ENCODE measurements around the gene HOXC13. TPM values are rescaled to one million over a fixed set of nuclear protein-coding genes. Genes with fewer than 3 reads are reported as not detected.

Gene HOXC13
- total and polyA plus RNA-seq, 2 donors (not counting 1 experiment from before 2014, with no cell fraction given) = not detected

DNA sequence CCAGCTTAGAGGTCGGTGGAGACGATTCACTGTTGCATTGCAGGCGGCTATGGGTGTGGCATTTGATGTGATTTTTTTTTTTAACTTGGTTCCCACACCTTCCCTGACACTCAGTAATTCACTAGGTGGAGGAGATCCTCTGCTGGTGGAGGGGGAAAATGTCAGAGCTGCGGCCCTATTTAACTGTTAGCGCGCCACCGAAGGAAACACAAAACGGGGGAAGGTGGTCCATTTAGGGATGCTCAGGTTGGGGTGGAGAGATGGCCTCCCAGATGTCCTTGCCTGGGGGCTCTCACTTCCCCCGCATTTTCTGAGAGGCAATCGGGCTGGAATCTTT lies 11.8 kb downstream of the HOXC13 start:
- Histone ChIP-seq H3K9ac (ENCODE audit: insufficient read depth, low read length) (no peak overlapping the region), H3K27ac (ENCODE audit: insufficient read depth, low read length) (no peak overlapping the region), H3K4me2 (ENCODE audit: extremely low read depth, insufficient read depth, low read length) (no peak overlapping the region), H3K36me3 (ENCODE audit: control insufficient read depth, insufficient read depth, low read length) (no peaks in the 10 kb centered on the region), H3K27me3 (ENCODE audit: control insufficient read depth, insufficient read depth, low read length) (peaks cover 91% of the 10 kb centered on the region), H4K20me1 (ENCODE audit: control insufficient read depth, extremely low read depth, insufficient read depth, low read length) (peaks cover 2% of the 10 kb centered on the region), H2AFZ (ENCODE audit: low read length) (no peak overlapping the region), H3K4me1 (ENCODE audit: control insufficient read depth, extremely low read depth, insufficient read depth, low read length) (no peaks in the 10 kb centered on the region), H3K9me3 (ENCODE audit: control insufficient read depth, insufficient read depth, low read depth, low read length) (no peaks in the 10 kb centered on the region), H3K4me3 (replicated peaks in 1 of 4; ENCODE audit: control extremely low read depth in 1 of 4, insufficient read depth in 1 of 4, low read depth in 3 of 4, low read length in 4 of 4) (no peak overlapping the region), H3K79me2 (ENCODE audit: control insufficient read depth, insufficient read depth, low read length) (no peaks in the 10 kb centered on the region)
- TF ChIP-seq EZH2 (IDR thresholded peaks at IDR 0.05; ENCODE audit: low read length, missing control alignments) = no peak
- TF ChIP-seq, protein P1, sequence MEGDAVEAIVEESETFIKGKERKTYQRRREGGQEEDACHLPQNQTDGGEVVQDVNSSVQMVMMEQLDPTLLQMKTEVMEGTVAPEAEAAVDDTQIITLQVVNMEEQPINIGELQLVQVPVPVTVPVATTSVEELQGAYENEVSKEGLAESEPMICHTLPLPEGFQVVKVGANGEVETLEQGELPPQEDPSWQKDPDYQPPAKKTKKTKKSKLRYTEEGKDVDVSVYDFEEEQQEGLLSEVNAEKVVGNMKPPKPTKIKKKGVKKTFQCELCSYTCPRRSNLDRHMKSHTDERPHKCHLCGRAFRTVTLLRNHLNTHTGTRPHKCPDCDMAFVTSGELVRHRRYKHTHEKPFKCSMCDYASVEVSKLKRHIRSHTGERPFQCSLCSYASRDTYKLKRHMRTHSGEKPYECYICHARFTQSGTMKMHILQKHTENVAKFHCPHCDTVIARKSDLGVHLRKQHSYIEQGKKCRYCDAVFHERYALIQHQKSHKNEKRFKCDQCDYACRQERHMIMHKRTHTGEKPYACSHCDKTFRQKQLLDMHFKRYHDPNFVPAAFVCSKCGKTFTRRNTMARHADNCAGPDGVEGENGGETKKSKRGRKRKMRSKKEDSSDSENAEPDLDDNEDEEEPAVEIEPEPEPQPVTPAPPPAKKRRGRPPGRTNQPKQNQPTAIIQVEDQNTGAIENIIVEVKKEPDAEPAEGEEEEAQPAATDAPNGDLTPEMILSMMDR (conservative IDR thresholded peaks at IDR 0.05 in 1 of 2, IDR thresholded peaks at IDR 0.05 in 1 of 2; ENCODE audit: low read depth in 1 of 2, low read length in 2 of 2) = no peak
- DNase-seq (ENCODE audit: low read depth in 2 of 2) = no peak

DNA sequence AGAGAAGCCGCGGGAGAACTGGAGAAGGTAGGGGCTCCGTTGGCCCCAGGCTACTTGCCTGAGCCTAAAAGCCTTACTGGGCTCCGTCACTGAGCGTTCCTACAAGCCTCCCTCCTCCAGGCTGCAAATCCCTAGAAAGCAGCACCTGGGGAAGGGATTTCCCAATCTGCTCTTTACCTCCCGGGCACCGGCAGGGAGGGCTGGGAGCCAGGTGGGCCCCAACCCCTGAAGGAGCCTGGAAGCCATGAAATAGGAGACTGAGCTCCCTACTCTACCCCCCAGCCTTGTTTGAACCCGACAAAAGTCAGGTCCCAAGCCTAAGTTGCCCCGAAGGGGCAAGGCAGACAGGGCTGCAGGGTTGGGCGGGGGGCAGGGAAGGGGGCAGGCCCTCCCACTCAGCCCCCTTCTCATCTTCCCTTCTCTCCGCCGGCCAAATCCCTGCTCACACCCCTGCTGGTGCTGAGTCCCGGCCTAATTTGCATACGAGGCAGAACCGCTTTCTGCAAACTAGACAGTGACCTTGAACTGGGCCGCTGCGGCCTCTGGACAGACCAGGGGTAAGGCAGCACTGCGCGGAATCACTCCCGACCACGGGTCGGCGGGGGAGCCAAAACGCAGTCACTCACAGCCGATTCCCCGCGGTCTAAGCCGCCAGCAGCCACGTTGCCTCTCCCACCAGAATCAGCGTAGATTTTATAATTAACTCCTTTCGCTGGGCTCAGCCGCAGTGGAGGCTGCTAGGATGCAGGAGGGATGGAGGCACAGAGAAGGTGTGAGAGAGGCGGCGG lies 12.4 kb downstream of the HOXC13 start:
- Histone ChIP-seq H3K36me3 (ENCODE audit: control insufficient read depth, insufficient read depth, low read length) (no peaks in the 10 kb centered on the region), H3K79me2 (ENCODE audit: control insufficient read depth, insufficient read depth, low read length) (no peaks in the 10 kb centered on the region), H2AFZ (ENCODE audit: low read length) (no peak overlapping the region), H3K27ac (ENCODE audit: insufficient read depth, low read length) (no peak overlapping the region), H3K9ac (ENCODE audit: insufficient read depth, low read length) (no peak overlapping the region), H3K4me1 (ENCODE audit: control insufficient read depth, extremely low read depth, insufficient read depth, low read length) (no peaks in the 10 kb centered on the region), H3K4me2 (ENCODE audit: extremely low read depth, insufficient read depth, low read length) (no peak overlapping the region), H4K20me1 (ENCODE audit: control insufficient read depth, extremely low read depth, insufficient read depth, low read length) (peaks cover 2% of the 10 kb centered on the region), H3K9me3 (ENCODE audit: control insufficient read depth, insufficient read depth, low read depth, low read length) (no peaks in the 10 kb centered on the region), H3K27me3 (ENCODE audit: control insufficient read depth, insufficient read depth, low read length) (peaks cover 91% of the 10 kb centered on the region), H3K4me3 (replicated peaks in 1 of 4; ENCODE audit: control extremely low read depth in 1 of 4, insufficient read depth in 1 of 4, low read depth in 3 of 4, low read length in 4 of 4) (no peak overlapping the region)
- TF ChIP-seq, protein P1 (conservative IDR thresholded peaks at IDR 0.05 in 1 of 2, IDR thresholded peaks at IDR 0.05 in 1 of 2; ENCODE audit: low read depth in 1 of 2, low read length in 2 of 2) = no peak
- TF ChIP-seq EZH2 (IDR thresholded peaks at IDR 0.05; ENCODE audit: low read length, missing control alignments) = no peak
- no peak for DNase-seq (ENCODE audit: low read depth in 2 of 2)

DNA sequence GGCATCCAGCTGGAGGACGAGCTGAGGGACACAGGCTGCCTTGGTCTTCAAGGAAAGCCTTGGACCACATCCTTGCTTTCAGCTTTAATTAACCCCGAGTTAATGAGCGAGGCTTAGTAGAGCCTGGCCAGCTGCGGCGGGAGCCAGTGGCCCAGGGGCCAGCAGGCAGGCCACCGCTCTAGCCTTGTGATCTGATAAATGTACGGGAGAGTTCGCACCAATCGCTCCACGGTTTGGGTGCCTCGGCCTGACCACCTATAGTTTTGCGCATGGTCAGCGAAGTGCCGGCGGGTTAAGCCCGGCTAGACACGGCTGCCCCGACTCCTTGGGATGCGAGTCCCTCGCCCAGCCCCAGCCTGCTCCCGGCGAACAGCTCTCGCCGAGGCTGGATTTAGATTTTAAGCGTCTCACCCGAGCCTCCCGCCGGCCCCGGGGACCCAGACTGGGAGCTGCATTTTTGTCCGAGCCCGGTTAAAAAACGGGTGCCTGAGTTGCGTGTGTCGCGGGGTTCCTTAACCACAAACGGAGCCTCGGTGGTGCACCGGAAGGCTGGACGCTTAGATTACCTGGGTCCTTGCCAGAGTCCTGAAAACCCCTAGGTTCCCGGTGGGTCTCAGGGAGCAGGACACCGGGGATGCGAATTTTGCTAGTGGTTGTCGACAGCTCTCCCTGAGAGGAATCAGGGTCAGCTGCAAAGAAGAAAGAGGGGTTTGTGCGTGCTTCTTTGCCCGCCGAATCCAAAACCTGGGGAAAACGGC lies 13.1 kb downstream of the HOXC13 start:
- no peak overlapping the region for H2AFZ ChIP-seq (ENCODE audit: low read length)
- H3K4me3 ChIP-seq (replicated peaks in 1 of 4; ENCODE audit: control extremely low read depth in 1 of 4, insufficient read depth in 1 of 4, low read depth in 3 of 4, low read length in 4 of 4) = no peak overlapping the region
- H4K20me1 ChIP-seq (ENCODE audit: control insufficient read depth, extremely low read depth, insufficient read depth, low read length) = peaks cover 2% of the 10 kb centered on the region
- H3K9ac ChIP-seq (ENCODE audit: insufficient read depth, low read length) = no peak overlapping the region
- H3K4me1 ChIP-seq (ENCODE audit: control insufficient read depth, extremely low read depth, insufficient read depth, low read length) = no peaks in the 10 kb centered on the region
- H3K27me3 ChIP-seq (ENCODE audit: control insufficient read depth, insufficient read depth, low read length) = peaks cover 91% of the 10 kb centered on the region
- no peaks in the 10 kb centered on the region for H3K79me2 ChIP-seq (ENCODE audit: control insufficient read depth, insufficient read depth, low read length)
- H3K36me3 ChIP-seq (ENCODE audit: control insufficient read depth, insufficient read depth, low read length) = no peaks in the 10 kb centered on the region
- H3K9me3 ChIP-seq (ENCODE audit: control insufficient read depth, insufficient read depth, low read depth, low read length) = no peaks in the 10 kb centered on the region
- H3K27ac ChIP-seq (ENCODE audit: insufficient read depth, low read length) = no peak overlapping the region
- TF ChIP-seq EZH2 (IDR thresholded peaks at IDR 0.05; ENCODE audit: low read length, missing control alignments) = peak; percentile 95
- TF ChIP-seq, protein P1 (conservative IDR thresholded peaks at IDR 0.05 in 1 of 2, IDR thresholded peaks at IDR 0.05 in 1 of 2; ENCODE audit: low read depth in 1 of 2, low read length in 2 of 2) = no peak
- no peak for DNase-seq (ENCODE audit: low read depth in 2 of 2)
- no peak overlapping the region for H3K4me2 ChIP-seq (ENCODE audit: extremely low read depth, insufficient read depth, low read length)

Measured in fibroblast of lung (primary cell).